Activated naive CD8-positive, alpha-beta T cell treated with anti-CD3 and anti-CD28 coated beads for 36 hours (primary cell): ENCODE measurements around the gene PRDM16. TPM values are rescaled to one million over a fixed set of nuclear protein-coding genes. Genes with fewer than 3 reads are reported as not detected.

Experiments
- DNase-seq: peaks from one replicate; pipeline ENCODE4 v3.0.0; 2021
- H3K27ac Mint-ChIP-seq: one replicate; pipeline ENCODE4 v1.8.0; 2022; ENCODE audit warnings: mild to moderate bottlenecking, moderate library complexity, mixed read lengths
- H3K27me3 Mint-ChIP-seq: one replicate; pipeline ENCODE4 v1.8.0; 2022; ENCODE audit warnings: mild to moderate bottlenecking, mixed read lengths
- H3K36me3 Mint-ChIP-seq: one replicate; pipeline ENCODE4 v1.8.0; 2021; ENCODE audit warnings: mild to moderate bottlenecking, mixed read lengths
- H3K4me1 Mint-ChIP-seq: one replicate; pipeline ENCODE4 v1.8.0; 2021; ENCODE audit warnings: mixed read lengths
- H3K4me3 Mint-ChIP-seq: one replicate; pipeline ENCODE4 v1.8.0; 2022; ENCODE audit warnings: mild to moderate bottlenecking, moderate library complexity, mixed read lengths
- H3K9me3 Mint-ChIP-seq: one replicate; pipeline ENCODE4 v1.8.0; 2022; ENCODE audit warnings: mixed read lengths
- total RNA-seq, 2 experiments: library from RNA; stranded (reverse); gene quantifications; one replicate each; pipeline ENCODE4 v1.2.3, GENCODE V29; 2021

The PRDM16 gene
- total RNA-seq, 2 experiments from 2014 or later, result 0.06 to 0.12 TPM

DNA sequence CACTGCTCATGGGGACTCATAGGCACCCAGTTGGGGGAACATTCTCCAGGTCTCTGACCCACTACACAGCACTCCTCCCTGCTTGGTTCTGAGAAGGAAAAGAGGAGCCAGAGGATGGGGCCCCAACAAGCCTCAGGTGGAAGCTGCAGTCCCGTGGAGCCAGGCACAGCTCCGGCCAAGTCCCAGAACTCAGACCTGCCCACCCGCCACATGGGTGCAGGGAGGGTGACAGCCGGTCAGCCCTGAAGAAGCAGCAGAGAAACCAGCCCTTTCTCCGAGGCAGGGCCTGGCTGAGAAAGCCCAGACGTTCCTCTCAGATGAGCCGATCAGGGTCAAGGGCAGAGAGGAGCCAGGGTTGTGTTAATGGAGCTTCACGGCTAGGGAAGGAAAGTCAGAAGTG, 106.5 kb downstream of the PRDM16 start:
- H3K4me1 Mint-ChIP-seq, result peaks cover 2% of the 10 kb centered on the region
- peaks cover 37% of the 10 kb centered on the region for H3K27me3 Mint-ChIP-seq
- H3K27ac Mint-ChIP-seq, result no peak overlapping the region
- H3K9me3 Mint-ChIP-seq, result no peaks in the 10 kb centered on the region
- H3K36me3 Mint-ChIP-seq, result no peaks in the 10 kb centered on the region
- H3K4me3 Mint-ChIP-seq, result no peak overlapping the region
- DNase-seq, result no peak

DNA sequence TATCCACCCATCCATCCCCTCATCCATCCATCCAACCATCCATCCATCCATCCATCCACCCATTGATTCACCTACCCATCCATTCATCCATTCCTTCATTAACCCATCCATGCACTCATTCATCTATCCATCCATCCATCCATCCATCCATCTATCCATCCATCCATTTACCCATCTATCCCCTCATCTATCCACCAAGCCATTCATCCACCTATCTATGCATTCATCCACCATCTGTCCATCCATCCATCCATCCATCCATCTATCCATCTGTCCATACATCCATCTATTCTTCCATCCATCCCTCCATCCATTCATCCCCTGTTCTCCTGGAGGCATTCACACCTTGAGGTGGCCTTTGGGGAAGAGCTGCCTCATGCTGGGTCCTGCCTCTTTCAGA, 107.0 kb downstream of the PRDM16 start:
- no peak for DNase-seq
- Mint-ChIP-seq H3K4me1 (peaks cover 2% of the 10 kb centered on the region), H3K4me3 (no peak overlapping the region), H3K27ac (no peak overlapping the region), H3K36me3 (no peaks in the 10 kb centered on the region), H3K27me3 (peaks cover 34% of the 10 kb centered on the region), H3K9me3 (no peaks in the 10 kb centered on the region)

DNA sequence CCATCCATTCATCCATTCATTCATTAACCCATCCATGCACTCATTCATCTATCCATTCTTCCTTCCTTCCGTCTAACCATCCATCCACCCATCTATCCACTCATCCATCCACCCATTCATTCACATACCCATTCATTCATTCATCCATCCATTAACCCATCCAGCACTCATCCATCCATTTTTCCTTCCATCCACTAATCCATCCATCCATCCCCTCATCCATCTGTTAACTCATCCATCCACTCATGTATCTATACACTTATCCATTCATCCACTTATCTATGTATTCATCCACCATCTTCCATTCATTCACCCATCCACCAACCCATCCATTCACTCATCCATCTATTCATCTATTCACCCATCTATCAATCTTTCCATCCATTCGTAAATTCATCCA, 107.8 kb downstream of the PRDM16 start:
- Mint-ChIP-seq H3K4me3 (no peak overlapping the region), H3K4me1 (no peaks in the 10 kb centered on the region), H3K36me3 (no peaks in the 10 kb centered on the region), H3K27ac (no peak overlapping the region), H3K9me3 (no peaks in the 10 kb centered on the region), H3K27me3 (peaks cover 27% of the 10 kb centered on the region)
- no peak for DNase-seq

DNA sequence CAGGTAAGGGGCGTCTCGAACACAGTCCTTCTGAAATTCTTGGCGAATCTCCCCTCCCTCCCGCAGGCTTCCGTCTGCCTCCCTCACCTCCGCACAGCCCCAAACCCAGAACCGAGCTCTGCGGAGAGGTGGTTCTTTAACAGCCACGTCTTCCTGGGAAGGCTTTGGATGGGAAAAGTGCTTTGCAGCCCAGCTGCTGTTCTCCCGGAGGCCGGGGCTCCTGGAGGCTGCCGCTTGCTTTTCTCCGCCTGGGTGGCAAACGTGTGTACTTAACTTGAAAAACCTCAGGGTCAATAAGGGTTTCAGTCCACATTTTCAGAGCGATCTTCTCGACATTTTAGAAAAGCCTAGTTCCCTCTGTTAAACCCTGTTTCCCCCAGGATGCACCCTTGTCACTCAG, 109.3 kb downstream of the PRDM16 start:
- H3K9me3 Mint-ChIP-seq, result no peaks in the 10 kb centered on the region
- H3K4me1 Mint-ChIP-seq, result no peaks in the 10 kb centered on the region
- no peak overlapping the region for H3K27ac Mint-ChIP-seq
- H3K36me3 Mint-ChIP-seq, result no peaks in the 10 kb centered on the region
- peaks cover 21% of the 10 kb centered on the region for H3K27me3 Mint-ChIP-seq
- DNase-seq, result no peak
- H3K4me3 Mint-ChIP-seq, result no peak overlapping the region

DNA sequence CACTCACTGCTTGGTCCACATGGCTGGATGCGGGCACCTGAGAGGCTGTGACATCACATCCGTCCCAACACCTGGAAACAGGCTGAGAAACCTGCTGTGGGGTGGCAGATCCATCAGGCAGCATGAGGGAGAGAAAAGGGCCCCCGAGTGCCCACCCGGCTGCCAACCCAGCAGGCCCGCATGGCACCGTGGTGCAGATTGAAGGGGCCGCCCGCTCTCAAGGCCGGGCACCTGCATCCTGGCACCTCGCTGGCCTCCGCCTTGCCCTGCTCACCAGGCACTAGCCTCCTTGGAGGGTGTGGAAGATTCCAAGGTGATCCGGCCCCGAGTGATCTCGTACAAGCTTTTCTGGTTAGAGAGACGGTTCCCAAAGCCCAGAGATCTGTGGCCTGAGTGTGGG, 110.5 kb downstream of the PRDM16 start:
- Mint-ChIP-seq H3K4me3 (no peak overlapping the region), H3K27me3 (peaks cover 24% of the 10 kb centered on the region), H3K9me3 (no peaks in the 10 kb centered on the region), H3K36me3 (no peaks in the 10 kb centered on the region), H3K27ac (no peak overlapping the region), H3K4me1 (no peaks in the 10 kb centered on the region)
- no peak for DNase-seq

DNA sequence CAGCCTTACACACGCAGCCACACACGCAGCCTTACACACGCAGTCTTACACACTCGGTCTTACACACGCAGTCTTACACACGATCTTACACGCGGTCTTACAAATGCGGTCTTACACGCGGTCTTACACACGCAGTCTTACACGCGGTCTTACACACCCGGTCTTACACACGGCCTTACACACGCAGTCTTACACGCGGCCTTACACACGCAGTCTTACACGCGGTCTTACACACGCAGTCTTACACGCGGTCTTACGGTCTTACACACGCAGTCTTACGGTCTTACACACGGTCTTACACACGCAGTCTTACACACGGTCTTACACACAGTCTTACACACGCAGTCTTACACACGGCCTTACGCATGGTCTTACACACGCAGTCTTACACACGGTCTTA, 111.9 kb downstream of the PRDM16 start:
- Mint-ChIP-seq H3K4me3 (no peak overlapping the region), H3K9me3 (no peaks in the 10 kb centered on the region), H3K27ac (no peak overlapping the region), H3K36me3 (no peaks in the 10 kb centered on the region), H3K4me1 (no peaks in the 10 kb centered on the region), H3K27me3 (peaks cover 27% of the 10 kb centered on the region)
- DNase-seq, result no peak

DNA sequence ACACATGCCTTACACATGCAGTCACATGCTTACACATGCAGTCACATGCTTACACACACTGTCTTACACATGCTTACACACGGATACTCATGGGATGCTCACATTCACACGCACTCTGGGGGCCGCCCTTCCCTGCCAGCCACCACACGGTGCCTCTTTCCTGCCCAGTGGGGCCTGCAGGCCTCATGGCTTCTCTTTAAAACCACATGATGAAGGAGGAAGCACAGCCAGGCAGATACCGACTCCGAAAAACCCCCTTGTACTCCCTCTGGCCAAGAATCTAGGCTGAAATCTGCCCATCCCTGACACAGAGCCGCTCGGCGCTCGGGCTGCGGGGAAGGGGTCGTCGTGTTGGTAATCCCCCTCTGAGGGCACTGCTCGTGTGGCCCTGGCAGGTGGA, 113.0 kb downstream of the PRDM16 start:
- Mint-ChIP-seq H3K27ac (no peak overlapping the region), H3K36me3 (no peaks in the 10 kb centered on the region), H3K9me3 (no peaks in the 10 kb centered on the region), H3K4me1 (no peaks in the 10 kb centered on the region), H3K27me3 (peaks cover 27% of the 10 kb centered on the region), H3K4me3 (no peak overlapping the region)
- no peak for DNase-seq

DNA sequence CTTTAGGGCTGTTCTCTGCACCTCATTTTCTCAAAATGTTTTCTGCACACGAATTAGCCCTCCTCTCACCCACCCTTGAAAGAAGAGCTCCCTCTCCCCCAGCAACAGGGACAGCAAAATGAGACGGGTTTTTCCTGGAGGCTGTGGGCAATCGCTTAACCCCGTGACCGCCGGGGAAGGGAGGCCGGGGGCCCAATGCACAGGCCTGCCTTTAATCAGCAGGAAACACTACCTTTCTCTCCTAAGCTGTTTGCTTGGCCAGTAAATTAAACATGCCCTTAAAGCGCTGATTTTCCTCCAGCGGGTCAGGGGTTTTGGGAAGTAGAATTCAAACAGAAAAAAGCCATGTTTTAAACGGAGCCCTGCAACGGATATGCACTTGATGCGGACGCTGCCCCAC, 114.4 kb downstream of the PRDM16 start:
- no peak overlapping the region for H3K27ac Mint-ChIP-seq
- no peak overlapping the region for H3K4me3 Mint-ChIP-seq

DNA sequence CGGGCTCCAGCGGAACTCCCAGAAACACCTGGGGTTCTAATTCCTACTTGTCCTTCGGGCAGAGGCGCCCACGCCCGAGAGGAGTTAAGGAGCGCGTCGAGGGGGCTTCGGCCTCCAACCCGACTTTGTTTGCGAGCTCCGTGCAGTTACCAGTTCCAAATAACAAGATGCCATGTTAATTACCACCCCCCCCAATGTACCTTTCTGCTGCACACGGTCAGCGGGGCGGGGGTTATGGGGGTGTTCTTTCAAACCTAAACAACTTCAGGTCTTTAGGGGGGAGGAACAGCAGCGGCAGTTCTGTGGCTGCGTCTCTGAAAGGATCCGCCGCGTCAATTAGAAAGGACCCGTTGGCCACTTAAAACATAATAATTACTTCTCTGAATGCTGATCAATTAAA, 114.8 kb downstream of the PRDM16 start:
- no peak for DNase-seq
- Mint-ChIP-seq H3K9me3 (no peaks in the 10 kb centered on the region), H3K27me3 (peaks cover 41% of the 10 kb centered on the region), H3K4me3 (no peak overlapping the region), H3K4me1 (no peaks in the 10 kb centered on the region), H3K27ac (no peak overlapping the region), H3K36me3 (no peaks in the 10 kb centered on the region)

More for the DNA sequence above, 114.4 kb downstream of the PRDM16 start:
- no peak for DNase-seq
- Mint-ChIP-seq H3K36me3 (no peaks in the 10 kb centered on the region), H3K9me3 (no peaks in the 10 kb centered on the region), H3K27me3 (peaks cover 37% of the 10 kb centered on the region), H3K4me1 (no peaks in the 10 kb centered on the region)

DNA sequence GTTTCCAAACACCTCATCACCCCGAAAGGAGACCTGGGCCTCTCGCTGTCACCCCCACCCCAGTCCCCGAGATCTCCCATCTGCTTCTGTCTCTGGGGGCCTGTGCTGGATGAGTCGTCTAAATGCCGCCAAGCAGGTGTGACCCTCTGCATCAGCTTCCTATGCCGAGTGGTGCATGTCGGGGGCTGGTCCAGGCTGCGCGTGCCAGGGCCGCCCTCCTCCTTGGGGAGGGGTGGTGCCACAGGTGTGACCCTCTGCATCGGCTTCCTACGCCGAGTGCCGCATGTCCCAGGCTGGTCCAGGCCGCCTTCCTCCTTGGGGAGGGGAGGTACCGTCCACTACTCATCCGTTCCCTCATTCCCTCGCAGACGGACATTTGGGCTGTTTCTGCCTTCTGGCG, 115.7 kb downstream of the PRDM16 start:
- Mint-ChIP-seq H3K4me3 (no peak overlapping the region), H3K27me3 (peaks cover 45% of the 10 kb centered on the region), H3K4me1 (no peaks in the 10 kb centered on the region), H3K36me3 (no peaks in the 10 kb centered on the region), H3K27ac (no peak overlapping the region), H3K9me3 (no peaks in the 10 kb centered on the region)
- no peak for DNase-seq

DNA sequence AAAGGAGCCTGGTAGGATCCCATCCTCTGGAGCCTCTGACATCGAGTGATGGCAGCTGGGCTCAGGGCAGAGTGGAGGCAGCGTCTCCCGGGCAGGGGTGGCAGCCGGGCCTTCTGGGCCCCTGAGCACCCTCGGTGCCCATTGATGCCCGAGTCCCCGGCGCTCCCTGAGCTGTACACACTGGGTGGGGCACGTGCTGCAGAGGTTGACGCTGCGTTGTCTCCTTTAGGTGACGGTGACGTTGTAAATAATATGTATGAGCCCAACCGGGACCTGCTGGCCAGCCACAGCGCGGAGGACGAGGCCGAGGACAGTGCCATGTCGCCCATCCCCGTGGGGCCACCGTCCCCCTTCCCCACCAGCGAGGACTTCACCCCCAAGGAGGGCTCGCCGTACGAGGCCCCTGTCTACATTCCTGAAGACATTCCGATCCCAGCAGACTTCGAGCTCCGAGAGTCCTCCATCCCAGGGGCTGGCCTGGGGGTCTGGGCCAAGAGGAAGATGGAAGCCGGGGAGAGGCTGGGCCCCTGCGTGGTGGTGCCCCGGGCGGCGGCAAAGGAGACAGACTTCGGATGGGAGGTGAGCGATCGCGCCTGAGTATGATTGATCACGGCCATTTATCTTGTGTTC, 117.0 kb downstream of the PRDM16 start:
- Mint-ChIP-seq H3K4me3 (no peak overlapping the region), H3K4me1 (no peaks in the 10 kb centered on the region), H3K27me3 (peaks cover 45% of the 10 kb centered on the region), H3K36me3 (no peaks in the 10 kb centered on the region), H3K27ac (no peak overlapping the region), H3K9me3 (no peaks in the 10 kb centered on the region)
- no peak for DNase-seq

DNA sequence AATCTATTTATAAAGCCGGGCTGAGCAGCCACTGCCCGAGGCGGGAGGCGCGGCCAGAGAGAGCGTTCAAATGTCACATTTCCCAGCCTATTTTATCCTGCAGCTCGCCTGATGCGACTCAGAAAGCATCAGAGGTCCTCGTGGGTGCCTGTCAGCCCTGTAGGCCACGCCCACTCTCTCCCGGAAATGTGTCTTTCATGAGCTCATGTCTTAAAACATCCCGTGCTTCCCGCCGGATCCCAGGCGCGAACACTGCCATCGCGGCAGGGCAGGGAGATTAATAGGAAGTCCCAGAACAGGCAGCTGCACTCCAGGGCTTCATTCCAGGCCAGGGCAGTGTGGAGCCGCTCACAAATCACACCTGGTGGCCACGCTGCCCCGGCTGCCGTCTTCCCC, 117.5 kb downstream of the PRDM16 start:
- H3K9me3 Mint-ChIP-seq, result no peaks in the 10 kb centered on the region
- no peak overlapping the region for H3K27ac Mint-ChIP-seq
- no peaks in the 10 kb centered on the region for H3K36me3 Mint-ChIP-seq
- no peaks in the 10 kb centered on the region for H3K4me1 Mint-ChIP-seq
- DNase-seq, result no peak
- H3K27me3 Mint-ChIP-seq, result peaks cover 45% of the 10 kb centered on the region
- no peak overlapping the region for H3K4me3 Mint-ChIP-seq

DNA sequence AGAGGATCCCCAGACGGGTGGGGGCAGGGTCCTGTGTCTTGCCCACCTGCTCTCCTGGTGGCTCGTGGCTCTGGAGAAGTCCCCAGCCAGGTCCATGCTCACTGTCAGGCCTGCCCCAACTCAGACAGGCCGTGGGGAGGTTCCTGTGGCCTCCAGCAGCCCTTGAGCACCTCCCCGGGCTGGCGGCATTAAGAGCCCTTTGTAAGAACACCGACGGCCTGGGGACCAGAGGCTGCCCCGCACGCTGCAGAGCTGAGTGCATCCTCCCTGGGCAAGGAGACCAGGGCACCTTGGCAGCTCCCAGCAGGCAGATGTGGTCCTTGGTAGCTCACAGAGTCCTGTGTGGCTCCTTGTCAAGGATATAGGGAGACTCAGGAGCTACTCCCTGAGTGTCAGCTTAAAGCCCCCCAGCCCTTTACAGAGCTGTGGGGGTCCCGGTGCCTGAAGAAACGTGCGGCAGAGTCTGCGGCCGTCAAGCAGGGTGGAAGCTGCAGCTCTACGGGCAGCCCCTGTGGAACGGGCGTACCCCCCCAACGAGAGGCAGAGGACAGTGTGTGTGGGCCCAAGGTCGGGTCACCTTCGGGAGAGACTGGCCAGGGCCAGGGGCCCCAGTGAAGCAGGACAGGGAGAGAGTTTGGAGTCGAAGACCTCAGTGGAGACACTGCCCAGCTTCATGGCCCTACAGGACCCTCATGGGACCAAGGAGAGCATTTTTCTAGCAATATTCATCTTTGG, 118.6 kb downstream of the PRDM16 start:
- Mint-ChIP-seq H3K4me3 (no peak overlapping the region), H3K4me1 (no peaks in the 10 kb centered on the region), H3K36me3 (no peaks in the 10 kb centered on the region), H3K27me3 (peaks cover 44% of the 10 kb centered on the region), H3K27ac (no peak overlapping the region), H3K9me3 (no peaks in the 10 kb centered on the region)
- DNase-seq, result no peak

DNA sequence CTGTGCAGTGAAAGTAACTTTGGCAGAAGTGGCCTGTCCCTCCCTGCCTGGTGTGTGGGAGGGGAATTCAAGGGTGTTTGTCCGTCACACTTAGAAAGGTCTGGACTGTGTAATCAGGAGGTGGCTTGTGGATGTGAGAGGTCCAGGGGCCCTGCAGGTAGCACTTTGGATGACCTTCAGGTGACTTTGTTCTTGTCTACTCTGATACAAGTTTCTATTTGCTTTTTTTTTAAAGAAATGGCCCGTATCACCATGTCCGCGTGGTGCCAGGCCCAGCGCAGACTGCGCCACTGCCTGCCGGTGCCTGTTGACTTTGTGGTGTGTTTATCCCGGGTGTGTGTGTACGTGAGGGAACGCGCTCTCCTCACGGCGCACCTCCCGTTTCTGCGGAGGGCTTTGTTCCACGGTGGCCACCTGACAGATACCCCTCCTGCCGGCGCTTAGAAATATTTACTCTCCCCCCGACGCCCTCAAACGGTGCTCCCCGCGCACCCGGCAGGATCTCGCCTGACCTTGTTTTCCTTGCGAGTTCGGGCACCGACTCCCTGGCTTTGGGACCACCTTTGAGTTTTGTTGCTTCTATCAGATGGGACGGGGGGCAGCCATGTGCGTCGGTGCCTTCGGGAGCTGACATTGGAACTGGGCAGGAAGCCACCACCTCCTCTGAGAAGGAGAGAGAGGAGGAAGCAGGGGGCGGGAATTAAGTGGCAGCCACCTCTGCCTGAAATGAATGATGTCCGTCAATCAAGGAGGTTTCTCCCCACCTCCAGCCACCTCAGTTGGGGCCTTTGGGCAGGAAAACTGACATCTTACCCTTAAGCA, 119.4 kb downstream of the PRDM16 start:
- H3K4me1 Mint-ChIP-seq, result no peaks in the 10 kb centered on the region
- H3K4me3 Mint-ChIP-seq, result no peak overlapping the region
- peaks cover 38% of the 10 kb centered on the region for H3K27me3 Mint-ChIP-seq
- DNase-seq, result no peak
- no peaks in the 10 kb centered on the region for H3K9me3 Mint-ChIP-seq
- H3K36me3 Mint-ChIP-seq, result no peaks in the 10 kb centered on the region
- H3K27ac Mint-ChIP-seq, result no peak overlapping the region

DNA sequence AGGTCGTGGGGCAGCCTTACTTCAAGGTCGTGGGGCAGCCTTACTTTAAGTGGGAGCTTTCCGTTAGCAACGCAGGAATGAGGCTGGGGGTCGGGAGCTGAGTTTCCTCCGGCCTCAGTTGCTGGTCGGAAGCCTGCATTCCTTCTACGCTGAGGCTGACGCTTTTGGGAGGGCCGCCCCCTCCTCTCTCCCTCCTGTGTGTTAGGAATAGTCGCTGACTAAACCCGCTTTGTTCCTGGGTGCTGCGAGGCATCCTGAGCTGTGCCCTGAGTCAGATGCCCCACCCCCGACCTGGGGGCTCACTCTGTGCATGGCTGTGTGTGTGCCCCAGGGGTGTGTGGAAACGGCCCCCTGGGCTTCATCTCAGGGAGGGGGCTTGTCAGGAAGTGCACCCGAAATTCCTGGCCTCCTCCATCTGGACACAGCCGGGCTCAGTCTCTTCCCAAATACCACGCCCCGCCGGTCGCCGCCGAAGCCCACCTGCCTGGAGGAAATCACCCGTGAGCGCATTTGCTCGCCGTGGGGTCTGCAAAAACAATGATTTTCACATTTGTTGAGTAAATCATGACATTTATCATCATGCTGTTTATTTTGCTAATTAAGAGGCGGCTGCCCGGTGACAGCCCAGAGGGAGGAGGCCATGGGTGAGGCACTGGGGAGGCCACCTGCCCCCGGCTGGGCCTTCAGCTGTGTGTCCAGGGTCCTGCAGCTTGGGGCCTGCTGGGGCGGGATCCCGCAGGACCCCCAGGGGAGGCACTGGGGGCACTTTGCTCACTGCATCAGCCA, 121.4 kb downstream of the PRDM16 start:
- no peak overlapping the region for H3K4me3 Mint-ChIP-seq
- no peaks in the 10 kb centered on the region for H3K9me3 Mint-ChIP-seq
- peaks cover 17% of the 10 kb centered on the region for H3K27me3 Mint-ChIP-seq
- no peaks in the 10 kb centered on the region for H3K4me1 Mint-ChIP-seq
- no peaks in the 10 kb centered on the region for H3K36me3 Mint-ChIP-seq
- H3K27ac Mint-ChIP-seq, result no peak overlapping the region
- DNase-seq, result no peak
